Measurements from ENCODE around the gene DLEC1. TPM values are rescaled to one million over a fixed set of nuclear protein-coding genes. Genes with fewer than 3 reads are reported as not detected.

The DLEC1 gene
- total RNA-seq, 1 donor from 2014 or later, result not detected

Other genes starting within 250 kb of the DLEC1 start
- 82.8 and 206 TPM in 2 replicates for gene CTDSPL, start 177.3 kb upstream of the DLEC1 start, total RNA-seq
- 2.8 and 3.1 TPM in 2 replicates for gene VILL, start 48.4 kb upstream of the DLEC1 start, total RNA-seq
- gene PLCD1, start 9.6 kb upstream of the DLEC1 start, total RNA-seq, result 11.1 and 13.7 TPM in 2 replicates
- 32.5 and 32.9 TPM in 2 replicates for gene ACAA1, start 97.9 kb downstream of the DLEC1 start, total RNA-seq
- 13.1 and 13.9 TPM in 2 replicates for gene MYD88, start 99.5 kb downstream of the DLEC1 start, total RNA-seq
- gene OXSR1, start 126.3 kb downstream of the DLEC1 start, total RNA-seq, result 24.0 and 32.1 TPM in 2 replicates
- gene SLC22A13, start 226.6 kb downstream of the DLEC1 start, total RNA-seq, result under 0.01 TPM in 2 replicates
- gene SLC22A14, start 243.1 kb downstream of the DLEC1 start, total RNA-seq, result not detected in 2 replicates

All from lung microvascular endothelial cell (primary cell).